Measurements from ENCODE around the gene YRDC.

DNA sequence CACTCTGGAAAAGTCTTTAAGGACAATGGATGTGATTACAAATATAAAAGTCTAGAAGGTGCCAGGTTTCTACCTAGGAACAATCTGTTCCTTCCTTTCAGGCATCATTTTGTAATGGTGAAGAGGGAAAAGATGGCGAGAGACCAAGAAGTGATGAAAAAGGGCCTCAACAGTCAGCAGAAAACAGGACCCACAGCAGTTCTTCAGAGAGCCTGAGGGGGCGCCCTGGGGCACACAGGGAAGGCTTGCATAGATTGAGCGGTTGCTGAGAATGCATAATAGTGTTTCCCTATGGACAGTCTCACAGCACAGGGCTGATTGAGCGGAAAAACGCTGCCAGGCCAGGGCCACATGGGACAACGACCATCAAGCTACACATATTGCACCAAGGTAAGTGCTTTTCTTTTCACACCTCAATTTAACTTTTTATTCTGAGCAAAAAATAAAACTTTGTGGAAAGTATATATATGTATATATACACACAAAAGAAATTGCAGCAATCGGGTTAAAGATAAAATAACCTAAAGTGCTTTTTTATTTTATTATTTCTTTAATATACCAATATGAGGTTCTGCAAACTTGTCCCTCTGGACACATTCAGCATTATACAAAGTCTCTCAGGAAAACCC is 3.1 kb upstream of the YRDC start:
- TF ChIP-seq, protein P1, sequence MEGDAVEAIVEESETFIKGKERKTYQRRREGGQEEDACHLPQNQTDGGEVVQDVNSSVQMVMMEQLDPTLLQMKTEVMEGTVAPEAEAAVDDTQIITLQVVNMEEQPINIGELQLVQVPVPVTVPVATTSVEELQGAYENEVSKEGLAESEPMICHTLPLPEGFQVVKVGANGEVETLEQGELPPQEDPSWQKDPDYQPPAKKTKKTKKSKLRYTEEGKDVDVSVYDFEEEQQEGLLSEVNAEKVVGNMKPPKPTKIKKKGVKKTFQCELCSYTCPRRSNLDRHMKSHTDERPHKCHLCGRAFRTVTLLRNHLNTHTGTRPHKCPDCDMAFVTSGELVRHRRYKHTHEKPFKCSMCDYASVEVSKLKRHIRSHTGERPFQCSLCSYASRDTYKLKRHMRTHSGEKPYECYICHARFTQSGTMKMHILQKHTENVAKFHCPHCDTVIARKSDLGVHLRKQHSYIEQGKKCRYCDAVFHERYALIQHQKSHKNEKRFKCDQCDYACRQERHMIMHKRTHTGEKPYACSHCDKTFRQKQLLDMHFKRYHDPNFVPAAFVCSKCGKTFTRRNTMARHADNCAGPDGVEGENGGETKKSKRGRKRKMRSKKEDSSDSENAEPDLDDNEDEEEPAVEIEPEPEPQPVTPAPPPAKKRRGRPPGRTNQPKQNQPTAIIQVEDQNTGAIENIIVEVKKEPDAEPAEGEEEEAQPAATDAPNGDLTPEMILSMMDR (IDR thresholded peaks at IDR 0.05), result peak; percentile 95
- no peak for TF ChIP-seq ZFX (IDR thresholded peaks at IDR 0.05; ENCODE audit: borderline replicate concordance)
